ENCODE data around the gene PNMA5.

- TF ChIP-seq CTCF (IDR thresholded peaks at IDR 0.05; ENCODE audit: poor library complexity, severe bottlenecking) (no peak), POLR2AphosphoS5 (IDR thresholded peaks at IDR 0.05) (no peak), REST (IDR thresholded peaks at IDR 0.05; ENCODE audit: borderline replicate concordance) (no peak), TAF1 (IDR thresholded peaks at IDR 0.05; ENCODE audit: low read depth) (no peak), EZH2 (IDR thresholded peaks at IDR 0.05; ENCODE audit: borderline replicate concordance, insufficient read depth, low read length, poor library complexity, severe bottlenecking) (no peak), EP300 (conservative IDR thresholded peaks at IDR 0.05; ENCODE audit: poor library complexity, severe bottlenecking) (no peak), MXI1 (conservative IDR thresholded peaks at IDR 0.05; ENCODE audit: poor library complexity, severe bottlenecking) (no peak), RAD21 (conservative IDR thresholded peaks at IDR 0.05) (no peak), SMC3 (conservative IDR thresholded peaks at IDR 0.05; ENCODE audit: poor library complexity) (no peak)
Measured at GRCh38 chrX:152968193-152968592, 25.7 kb downstream of the PNMA5 start.

Measured in neural cell (in vitro differentiated cells).